H1 (cell line): ENCODE results near the gene DOCK1. TPM values are rescaled to one million over a fixed set of nuclear protein-coding genes. Genes with fewer than 3 reads are reported as not detected.

Source experiments
- CTCF ChIA-PET: fragments of 300-600 bp; sonication (Branson Sonifier 250); formaldehyde crosslinking; loops from one replicate; lab custom pipeline; 2021; ENCODE audit not compliant: partially characterized antibody; lab: Charles Lee
- POLR2A ChIA-PET: fragments of 300-600 bp; sonication (Branson Sonifier 250); formaldehyde crosslinking; loops from one replicate; lab custom pipeline; 2021; ENCODE audit warnings: inconsistent platforms; ENCODE audit not compliant: partially characterized antibody; lab: Charles Lee
- DNase-seq, 2 experiments: peaks; one replicate each; pipeline versions ENCODE4 v3.0.0 to v3.0.0-alpha.2; 2010 to 2022; ENCODE audit warnings: low spot score in 2 of 2, low read depth in 1 of 2, mixed read lengths in 1 of 2
- FAIRE-seq: peaks from 2 replicates; lab custom pipeline; 2011; peaks lifted over from hg19 to GRCh38; lab: Jason Lieb, UNC
- H2AFZ ChIP-seq: 2 replicates; pipeline ENCODE4 v1.8.1; 2012; ENCODE audit warnings: low read length, inconsistent platforms
- H2AK5ac ChIP-seq: 2 replicates; pipeline ENCODE4 v1.6.1; 2013; ENCODE audit warnings: low read depth, low read length
- H2BK120ac ChIP-seq: replicated peaks from 2 replicates; pipeline ENCODE3; 2013; ENCODE audit warnings: low read depth, low read length, inconsistent platforms
- H2BK12ac ChIP-seq: 2 replicates; pipeline ENCODE4 v1.6.1; 2013; ENCODE audit warnings: low read depth, low read length
- H2BK15ac ChIP-seq: 2 replicates; pipeline ENCODE4 v1.6.1; 2013; ENCODE audit warnings: low read length
- H2BK20ac ChIP-seq: 2 replicates; pipeline ENCODE4 v1.6.1; 2013; ENCODE audit warnings: low read length
- H2BK5ac ChIP-seq: 2 replicates; pipeline ENCODE4 v1.6.1; 2013; ENCODE audit warnings: low read depth, low read length
- H3K14ac ChIP-seq: 2 replicates; pipeline ENCODE4 v1.6.1; 2013; ENCODE audit warnings: inconsistent platforms; ENCODE audit not compliant: insufficient read length
- H3K18ac ChIP-seq: 2 replicates; pipeline ENCODE4 v1.6.1; 2013; ENCODE audit warnings: low read length; ENCODE audit errors: extremely low read depth
- H3K23ac ChIP-seq: 2 replicates; pipeline ENCODE4 v1.6.1; 2013; ENCODE audit warnings: inconsistent platforms; ENCODE audit not compliant: insufficient read length
- H3K23me2 ChIP-seq: 2 replicates; pipeline ENCODE4 v1.6.1; 2013; ENCODE audit warnings: low read depth, low read length
- H3K27ac ChIP-seq: 2 replicates; pipeline ENCODE4 v1.6.1; 2011; ENCODE audit warnings: low read depth, low read length, inconsistent platforms
- H3K27me3 ChIP-seq, 4 experiments: replicated peaks in 1 of 4; 1 replicate in 1 of 4; 2 replicates in 3 of 4; pipeline versions ENCODE4 v1.6.1 to v1.8.1; 2011 to 2013; ENCODE audit warnings: low read length in 3 of 4, mild to moderate bottlenecking in 3 of 4, inconsistent platforms in 2 of 4, mixed read lengths in 2 of 4, moderate library complexity in 1 of 4; ENCODE audit not compliant: control insufficient read depth in 3 of 4, insufficient read depth in 3 of 4; ENCODE audit errors: extremely low read depth in 1 of 4
- H3K36me3 ChIP-seq, 4 experiments: 2 replicates each; pipeline versions ENCODE4 v1.6.1 to v1.8.1; 2011 to 2013; ENCODE audit warnings: mild to moderate bottlenecking in 4 of 4, low read length in 3 of 4, moderate library complexity in 2 of 4, control low read depth in 1 of 4, inconsistent platforms in 1 of 4; ENCODE audit not compliant: insufficient read depth in 4 of 4, control insufficient read depth in 2 of 4
- H3K4ac ChIP-seq: replicated peaks from 2 replicates; pipeline ENCODE3; 2013; ENCODE audit warnings: low read length, low read depth, mixed read lengths, inconsistent platforms; ENCODE audit not compliant: insufficient read length
- H3K4me1 ChIP-seq, 4 experiments: replicated peaks in 1 of 4; 1 replicate in 1 of 4; 2 replicates in 3 of 4; pipeline versions ENCODE4 v1.6.1 to v1.8.1; 2011 to 2013; ENCODE audit warnings: low read length in 3 of 4, inconsistent platforms in 2 of 4, mixed read lengths in 1 of 4; ENCODE audit not compliant: insufficient read depth in 4 of 4, control insufficient read depth in 3 of 4
- H3K4me2 ChIP-seq, 2 experiments: 2 replicates each; pipeline versions ENCODE4 v1.6.1 to v1.8.1; 2011 to 2013; ENCODE audit warnings: low read depth in 2 of 2, low read length in 2 of 2, control low read depth in 1 of 2, inconsistent platforms in 1 of 2, mild to moderate bottlenecking in 1 of 2; ENCODE audit not compliant: insufficient read depth in 1 of 2
- H3K4me3 ChIP-seq, 4 experiments: fragments of 200-600, 300-600 bp in 1 of 4; sonication (generic), shearing (Covaris generic), sonication (Bioruptor Twin) in 1 of 4; 2 replicates each; pipeline versions ENCODE4 v1.5.1 to v1.8.1; 2011 to 2016; ENCODE audit warnings: low read length in 4 of 4, low read depth in 3 of 4, control low read depth in 2 of 4, inconsistent platforms in 2 of 4, mild to moderate bottlenecking in 2 of 4, mixed read lengths in 1 of 4, moderate library complexity in 1 of 4; ENCODE audit not compliant: insufficient read depth in 2 of 4; ENCODE audit errors: extremely low read depth in 1 of 4
- H3K56ac ChIP-seq: replicated peaks from 2 replicates; pipeline ENCODE3; 2013; ENCODE audit warnings: low read depth, mild to moderate bottlenecking, mixed read lengths, low read length, inconsistent platforms; ENCODE audit not compliant: insufficient read length
- H3K79me1 ChIP-seq: 2 replicates; pipeline ENCODE4 v1.6.1; 2013; ENCODE audit warnings: low read depth, low read length, control low read depth
- H3K79me2 ChIP-seq, 2 experiments: 2 replicates each; pipeline versions ENCODE4 v1.6.1 to v1.8.1; 2012 to 2013; ENCODE audit warnings: low read length in 2 of 2, mild to moderate bottlenecking in 2 of 2, inconsistent platforms in 1 of 2; ENCODE audit not compliant: insufficient read depth in 2 of 2, control insufficient read depth in 1 of 2
- H3K9ac ChIP-seq, 4 experiments: replicated peaks in 1 of 4; 1 replicate in 1 of 4; 2 replicates in 3 of 4; pipeline versions ENCODE4 v1.6.1 to v1.8.1; 2011 to 2013; ENCODE audit warnings: low read depth in 3 of 4, low read length in 3 of 4, control low read depth in 2 of 4, mild to moderate bottlenecking in 2 of 4, moderate library complexity in 2 of 4, inconsistent platforms in 1 of 4; ENCODE audit errors: extremely low read depth in 1 of 4
- H3K9me3 ChIP-seq, 2 experiments: 2 replicates each; pipeline versions ENCODE4 v1.6.1 to v1.8.1; 2012 to 2013; ENCODE audit warnings: mild to moderate bottlenecking in 2 of 2, moderate library complexity in 2 of 2, control low read depth in 1 of 2, inconsistent platforms in 1 of 2, low read depth in 1 of 2, low read length in 1 of 2, mixed read lengths in 1 of 2; ENCODE audit not compliant: insufficient read depth in 2 of 2
- H4K20me1 ChIP-seq, 2 experiments: replicated peaks in 1 of 2; 2 replicates each; pipeline versions ENCODE3 to v1.8.1; 2011 to 2013; ENCODE audit warnings: inconsistent platforms in 2 of 2, low read length in 2 of 2, mild to moderate bottlenecking in 1 of 2; ENCODE audit not compliant: insufficient read depth in 2 of 2, control insufficient read depth in 1 of 2
- H4K5ac ChIP-seq: 2 replicates; pipeline ENCODE4 v1.6.1; 2013; ENCODE audit warnings: low read length, low read depth, mixed read lengths, inconsistent platforms; ENCODE audit not compliant: insufficient read length
- H4K8ac ChIP-seq: 2 replicates; pipeline ENCODE4 v1.8.0; 2013; ENCODE audit warnings: mild to moderate bottlenecking, moderate library complexity, low read length, inconsistent platforms; ENCODE audit not compliant: insufficient read depth; ENCODE audit errors: extremely low read depth
- H4K91ac ChIP-seq: replicated peaks from 2 replicates; pipeline ENCODE3; 2013; ENCODE audit warnings: low read length, mixed read lengths, inconsistent platforms; ENCODE audit not compliant: insufficient read length
- BCL11A ChIP-seq, 2 experiments: IDR thresholded peaks; one replicate each; pipeline ENCODE4 v1.6.1; 2011; ENCODE audit warnings: low read depth in 2 of 2, low read length in 2 of 2, mild to moderate bottlenecking in 2 of 2
- BRCA1 ChIP-seq: IDR thresholded peaks from 2 replicates; pipeline ENCODE4 v1.6.1; 2012; ENCODE audit warnings: low read depth, low read length, improper control_type of control experiment
- CBX8 ChIP-seq: fragments of 300-800, 300-1000 bp; sonication (generic); IDR thresholded peaks from 2 replicates; pipeline ENCODE4 v1.7.1; 2016; ENCODE audit warnings: low read depth, low read length, borderline replicate concordance
- CEBPB ChIP-seq: IDR thresholded peaks from 2 replicates; pipeline ENCODE4 v1.6.1; 2012; ENCODE audit warnings: low read depth, low read length
- EZH2 ChIP-seq: fragments of 200-600 bp; sonication (generic); IDR thresholded peaks from 2 replicates; pipeline ENCODE4 v1.7.1; 2012; ENCODE audit warnings: low read depth, mild to moderate bottlenecking, moderate library complexity, low read length, inconsistent platforms; ENCODE audit not compliant: severe bottlenecking
- FOSL1 ChIP-seq: IDR thresholded peaks from 2 replicates; pipeline ENCODE4 v1.6.1; 2011; ENCODE audit warnings: mild to moderate bottlenecking, low read depth, low read length, moderate library complexity; ENCODE audit not compliant: insufficient read depth
- GTF2F1 ChIP-seq: IDR thresholded peaks from 2 replicates; pipeline ENCODE4 v1.6.1; 2012; ENCODE audit warnings: low read depth, low read length, improper control_type of control experiment, borderline replicate concordance
- RFX5 ChIP-seq: IDR thresholded peaks from 2 replicates; pipeline ENCODE4 v1.6.1; 2011; ENCODE audit warnings: low read depth, low read length, improper control_type of control experiment, borderline replicate concordance
- RXRA ChIP-seq: IDR thresholded peaks from 2 replicates; pipeline ENCODE4 v1.6.1; 2011; ENCODE audit warnings: low read depth, mild to moderate bottlenecking, low read length, moderate library complexity; ENCODE audit not compliant: insufficient read depth
- SRF ChIP-seq: IDR thresholded peaks from 2 replicates; pipeline ENCODE4 v1.6.1; 2011; ENCODE audit warnings: mild to moderate bottlenecking, low read depth, low read length, moderate library complexity
- WGBS, 2 experiments: shearing (Covaris generic) in 1 of 2; methylation state at CpG; one replicate each; pipeline versions ENCODE4 v1.1.6 to v1.1.7; 2013 to 2015; ENCODE audit warnings: low lambda C conversion rate in 2 of 2, mixed read lengths in 2 of 2, inconsistent platforms in 1 of 2, low coverage in 1 of 2, missing lambda C conversion rate in 1 of 2; ENCODE audit not compliant: insufficient replicate concordance in 2 of 2, insufficient coverage in 1 of 2, insufficient read length in 1 of 2; ENCODE audit errors: extremely low coverage in 1 of 2, missing lambda C conversion rate in 1 of 2; 5-methylcytosine and 5-hydroxymethylcytosine counted together
- polyA plus RNA-seq, 7 experiments: library from polyadenylated mRNA; depleted of rRNA in 3 of 7; stranded (reverse) in 5 of 7; unstranded in 2 of 7; fragments of >200 nt in 5 of 7; fragments of 200-250 nt in 2 of 7; gene quantifications; 1 replicate in 5 of 7; 2 replicates in 1 of 7; 4 replicates in 1 of 7; pipeline versions ENCODE4 v1.2.1 to v1.2.3, GENCODE V29; 2011 to 2013; ENCODE audit warnings: missing spikeins in 2 of 7, mixed read lengths in 2 of 7
- total RNA-seq: library from RNA; stranded (reverse); fragmentation: NEBNext Ultra II Directional; extraction: Animal tissue kit (Norgen Biotek cat#: 25700); gene quantifications from 2 replicates; pipeline ENCODE4 v1.2.1, GENCODE V29; 2021

DOCK1 gene
- total and polyA plus RNA-seq, 2 of the 8 experiments (the other 6 are each of a cell fraction or from before 2014, with no cell fraction given), result 11.6 to 53.0 TPM

DNA sequence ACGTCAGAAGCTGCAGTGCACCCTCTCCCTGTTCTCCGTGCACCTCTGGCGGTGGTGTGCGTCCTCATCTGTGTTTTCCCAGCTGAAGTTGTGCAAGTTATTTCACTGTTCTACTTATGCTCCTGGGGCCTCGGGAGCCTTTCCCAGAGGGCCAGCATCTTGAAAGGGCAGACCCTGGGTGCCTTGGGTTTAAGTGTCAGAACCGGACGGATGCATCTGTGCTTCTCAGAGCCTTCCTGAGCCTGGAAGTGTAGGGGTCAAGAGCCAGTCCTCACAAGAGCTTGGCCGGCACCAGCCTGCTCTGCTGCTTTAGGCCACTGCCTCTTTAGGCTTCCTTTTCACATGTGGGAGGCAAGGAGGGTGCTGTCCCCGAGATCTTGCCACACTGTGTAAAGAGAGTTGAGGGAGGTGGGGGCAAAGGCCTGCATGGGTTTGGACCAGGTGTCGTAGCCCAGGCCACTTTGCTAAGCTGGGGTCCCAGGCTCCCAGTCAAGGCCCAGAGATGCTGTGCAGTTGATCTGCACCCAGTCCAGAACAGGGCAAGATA, 515.0 kb downstream of the DOCK1 start:
- Histone ChIP-seq H3K56ac (no peak overlapping the region), H3K9ac (no peak overlapping the region), H3K23ac (no peak overlapping the region), H3K27ac (no peak overlapping the region), H4K20me1 (peaks cover 0 to 1% of the 10 kb centered on the region in 2 experiments), H3K4me1 (no peaks in the 10 kb centered on the region), H3K23me2 (no peaks in the 10 kb centered on the region), H4K8ac (no peak overlapping the region), H3K4me2 (no peak overlapping the region), H3K36me3 (peaks cover 0 to 3% (median 0%) of the 10 kb centered on the region in 4 experiments; a peak in 1 of 8 replicates), H3K4me3 (no peak overlapping the region), H4K91ac (no peak overlapping the region), H3K79me1 (no peaks in the 10 kb centered on the region), H2BK120ac (no peak overlapping the region), H3K79me2 (no peaks in the 10 kb centered on the region), H2BK15ac (no peak overlapping the region), H2BK20ac (no peak overlapping the region), H3K27me3 (no peaks in the 10 kb centered on the region), H3K14ac (no peak overlapping the region), H2BK12ac (no peak overlapping the region), H2BK5ac (no peak overlapping the region), H3K4ac (no peak overlapping the region), H2AFZ (no peak overlapping the region), H3K9me3 (no peaks in the 10 kb centered on the region), H3K18ac (no peak overlapping the region), H2AK5ac (no peak overlapping the region), H4K5ac (no peak overlapping the region)
- 90% methylated on average over 9 of the region's 10 CpGs; no CpG with 5 or more reads in 1 of the 2 experiments for WGBS, 2 experiments
- FAIRE-seq (no peak), DNase-seq (no peak)
- CTCF ChIA-PET, result no interaction called here
- POLR2A ChIA-PET, result no interaction called here
- TF ChIP-seq SRF (no peak), FOSL1 (no peak), RFX5 (no peak), BCL11A (IDR thresholded peaks at IDR 0.05; ENCODE audit: low read depth in 2 of 2, low read length in 2 of 2) (no peak), CBX8 (no peak), BRCA1 (no peak), RXRA (no peak), EZH2 (no peak), GTF2F1 (no peak), CEBPB (no peak)
